Measurements from ENCODE around the gene TMOD2.

DNA sequence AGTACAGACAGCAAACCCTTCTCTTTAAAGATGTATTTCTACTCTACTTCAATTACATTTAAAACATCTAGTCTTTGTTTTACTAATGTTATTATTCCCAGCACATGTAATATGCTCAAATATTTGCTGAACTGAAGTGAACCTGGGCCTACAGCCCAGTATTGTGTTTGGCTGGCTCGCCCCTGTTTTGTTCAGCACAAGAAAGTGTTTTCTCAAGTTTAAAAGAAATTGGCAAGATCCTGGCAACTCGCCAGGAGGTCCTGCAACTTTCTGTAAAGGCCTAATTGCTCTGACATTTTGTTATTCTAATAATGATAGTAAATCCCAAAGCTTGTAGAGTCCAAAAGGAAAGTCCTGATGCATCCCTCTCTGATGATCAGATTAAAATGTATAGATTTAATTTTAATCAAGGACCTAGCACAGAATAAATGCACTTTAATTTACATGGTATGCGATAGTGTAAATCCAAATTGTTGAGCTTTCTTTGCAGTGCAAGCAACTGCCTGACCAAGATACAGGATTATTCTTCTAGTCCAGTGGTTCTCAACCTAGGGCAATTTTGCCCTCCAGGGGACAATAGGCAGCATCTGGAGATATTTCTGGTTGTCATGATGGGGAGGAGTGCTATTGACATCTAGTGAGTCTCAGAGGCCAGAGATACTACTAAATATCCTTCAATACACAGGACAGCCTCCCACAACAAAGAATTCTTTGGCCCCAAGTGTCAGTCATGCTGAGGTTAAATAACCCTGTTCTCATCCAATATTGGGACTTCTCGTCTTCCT is 42.3 kb downstream of the TMOD2 start:
- TF ChIP-seq, protein P1, sequence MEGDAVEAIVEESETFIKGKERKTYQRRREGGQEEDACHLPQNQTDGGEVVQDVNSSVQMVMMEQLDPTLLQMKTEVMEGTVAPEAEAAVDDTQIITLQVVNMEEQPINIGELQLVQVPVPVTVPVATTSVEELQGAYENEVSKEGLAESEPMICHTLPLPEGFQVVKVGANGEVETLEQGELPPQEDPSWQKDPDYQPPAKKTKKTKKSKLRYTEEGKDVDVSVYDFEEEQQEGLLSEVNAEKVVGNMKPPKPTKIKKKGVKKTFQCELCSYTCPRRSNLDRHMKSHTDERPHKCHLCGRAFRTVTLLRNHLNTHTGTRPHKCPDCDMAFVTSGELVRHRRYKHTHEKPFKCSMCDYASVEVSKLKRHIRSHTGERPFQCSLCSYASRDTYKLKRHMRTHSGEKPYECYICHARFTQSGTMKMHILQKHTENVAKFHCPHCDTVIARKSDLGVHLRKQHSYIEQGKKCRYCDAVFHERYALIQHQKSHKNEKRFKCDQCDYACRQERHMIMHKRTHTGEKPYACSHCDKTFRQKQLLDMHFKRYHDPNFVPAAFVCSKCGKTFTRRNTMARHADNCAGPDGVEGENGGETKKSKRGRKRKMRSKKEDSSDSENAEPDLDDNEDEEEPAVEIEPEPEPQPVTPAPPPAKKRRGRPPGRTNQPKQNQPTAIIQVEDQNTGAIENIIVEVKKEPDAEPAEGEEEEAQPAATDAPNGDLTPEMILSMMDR (conservative IDR thresholded peaks at IDR 0.05 in 1 of 2, IDR thresholded peaks at IDR 0.05 in 1 of 2; ENCODE audit: low read depth in 1 of 2, low read length in 2 of 2) = no peak
- no peak for TF ChIP-seq EZH2 (IDR thresholded peaks at IDR 0.05; ENCODE audit: low read length, missing control alignments)

Data from fibroblast of lung (primary cell).